Uterus (tissue), 2 donors: ENCODE results near the gene TTC7B.

ENCODE experiments used
- POLR2A ChIP-seq, 2 donors: fragments of 450-650 bp; IDR thresholded peaks; one replicate each; pipeline ENCODE4 v1.6.1; 2016; ENCODE audit warnings: antibody characterized with exemption in 2 of 2, mild to moderate bottlenecking in 1 of 2, moderate library complexity in 1 of 2
- TF ChIP-seq, protein P1 (sequence below), 4 experiments: fragments of 200-600 bp in 2 of 4; fragments of 450-650 bp in 2 of 4; sonication (generic) in 2 of 4; IDR thresholded peaks; one replicate each; pipeline ENCODE4 v1.5.1; 2016 to 2019; ENCODE audit warnings: antibody characterized with exemption in 4 of 4, mild to moderate bottlenecking in 2 of 4, moderate library complexity in 1 of 4

DNA sequence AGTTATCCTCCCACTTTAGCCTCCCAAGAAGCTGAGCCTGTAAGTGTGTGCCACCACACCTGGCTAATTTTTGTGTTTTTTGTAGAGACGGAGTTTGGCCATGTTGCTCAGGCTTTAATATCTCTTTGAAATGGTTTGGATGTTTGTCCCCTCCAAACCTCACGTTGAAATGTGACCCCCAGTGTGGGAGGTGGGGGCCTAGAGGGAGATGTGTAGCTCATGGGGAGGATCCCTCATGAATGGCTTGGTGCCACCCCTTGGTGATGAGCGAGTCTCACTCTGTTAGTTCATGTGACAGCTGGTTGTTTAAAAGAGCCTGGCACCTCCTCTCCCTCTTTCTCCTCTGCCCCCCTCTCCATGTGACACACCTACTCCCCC lies 23.6 kb upstream of the TTC7B start:
- TF ChIP-seq, protein P1, sequence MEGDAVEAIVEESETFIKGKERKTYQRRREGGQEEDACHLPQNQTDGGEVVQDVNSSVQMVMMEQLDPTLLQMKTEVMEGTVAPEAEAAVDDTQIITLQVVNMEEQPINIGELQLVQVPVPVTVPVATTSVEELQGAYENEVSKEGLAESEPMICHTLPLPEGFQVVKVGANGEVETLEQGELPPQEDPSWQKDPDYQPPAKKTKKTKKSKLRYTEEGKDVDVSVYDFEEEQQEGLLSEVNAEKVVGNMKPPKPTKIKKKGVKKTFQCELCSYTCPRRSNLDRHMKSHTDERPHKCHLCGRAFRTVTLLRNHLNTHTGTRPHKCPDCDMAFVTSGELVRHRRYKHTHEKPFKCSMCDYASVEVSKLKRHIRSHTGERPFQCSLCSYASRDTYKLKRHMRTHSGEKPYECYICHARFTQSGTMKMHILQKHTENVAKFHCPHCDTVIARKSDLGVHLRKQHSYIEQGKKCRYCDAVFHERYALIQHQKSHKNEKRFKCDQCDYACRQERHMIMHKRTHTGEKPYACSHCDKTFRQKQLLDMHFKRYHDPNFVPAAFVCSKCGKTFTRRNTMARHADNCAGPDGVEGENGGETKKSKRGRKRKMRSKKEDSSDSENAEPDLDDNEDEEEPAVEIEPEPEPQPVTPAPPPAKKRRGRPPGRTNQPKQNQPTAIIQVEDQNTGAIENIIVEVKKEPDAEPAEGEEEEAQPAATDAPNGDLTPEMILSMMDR (IDR thresholded peaks at IDR 0.05), result no peak
- TF ChIP-seq POLR2A (IDR thresholded peaks at IDR 0.05), result no peak
